GM12878 (cell line): ENCODE data around the gene IL27RA. TPM values are rescaled to one million over a fixed set of nuclear protein-coding genes. Genes with fewer than 3 reads are reported as not detected.

Source experiments
- CBFB ChIP-seq: IDR thresholded peaks from 2 replicates; pipeline ENCODE4 v1.6.1; 2016; ENCODE audit warnings: antibody characterized with exemption, low read depth
- CHD1 ChIP-seq: IDR thresholded peaks from 2 replicates; pipeline ENCODE4 v1.6.1; 2012; ENCODE audit warnings: low read depth, low read length, improper control_type of control experiment
- ESRRA ChIP-seq: IDR thresholded peaks from 2 replicates; pipeline ENCODE4 v1.6.1; 2012; ENCODE audit warnings: mild to moderate bottlenecking, low read length, improper control_type of control experiment
- HDGF ChIP-seq: fragments of 450-650 bp; IDR thresholded peaks from 2 replicates; pipeline ENCODE4 v1.6.1; 2016; ENCODE audit warnings: antibody characterized with exemption
- IRF4 ChIP-seq: IDR thresholded peaks from 2 replicates; pipeline ENCODE4 v1.6.1; 2011; ENCODE audit warnings: low read depth, low read length
- MEF2A ChIP-seq: IDR thresholded peaks from 2 replicates; pipeline ENCODE4 v1.6.1; 2011; ENCODE audit warnings: low read depth, mild to moderate bottlenecking, low read length, moderate library complexity; ENCODE audit not compliant: insufficient read depth
- MYB ChIP-seq: fragments of 150-350 bp; IDR thresholded peaks from 2 replicates; pipeline ENCODE4 v1.6.1; 2014; ENCODE audit warnings: mild to moderate bottlenecking, low read depth, low read length, borderline replicate concordance
- NR2C1 ChIP-seq: fragments of 450-650 bp; IDR thresholded peaks from 2 replicates; pipeline ENCODE4 v1.6.1; 2017; ENCODE audit warnings: antibody characterized with exemption, mild to moderate bottlenecking, moderate library complexity
- RAD51 ChIP-seq: fragments of 450-650 bp; IDR thresholded peaks from 2 replicates; pipeline ENCODE4 v1.6.1; 2016; ENCODE audit warnings: moderate library complexity, mild to moderate bottlenecking, inconsistent platforms
- RCOR1 ChIP-seq: conservative IDR thresholded peaks from 2 replicates; pipeline ENCODE4 v1.6.1; 2012; ENCODE audit warnings: low read depth, low read length, improper control_type of control experiment
- RUNX3 ChIP-seq: IDR thresholded peaks from 2 replicates; pipeline ENCODE4 v1.6.1; 2012; ENCODE audit warnings: low read length, inconsistent platforms
- SMARCA5 ChIP-seq: fragments of 450-650 bp; IDR thresholded peaks from 2 replicates; pipeline ENCODE4 v1.6.1; 2017; ENCODE audit warnings: mild to moderate bottlenecking
- TARDBP ChIP-seq: IDR thresholded peaks from 2 replicates; pipeline ENCODE4 v1.6.1; 2016; ENCODE audit warnings: borderline replicate concordance
- WRNIP1 ChIP-seq: IDR thresholded peaks from 2 replicates; pipeline ENCODE4 v1.6.1; 2011; ENCODE audit warnings: low read depth, low read length, improper control_type of control experiment, borderline replicate concordance
- ZBTB40 ChIP-seq: fragments of 450-650 bp; IDR thresholded peaks from 2 replicates; pipeline ENCODE4 v1.6.1; 2016; ENCODE audit warnings: mild to moderate bottlenecking, moderate library complexity, borderline replicate concordance
- polyA plus RNA-seq, 11 experiments: library from polyadenylated mRNA; depleted of rRNA in 4 of 11; unstranded in 6 of 11; stranded (reverse) in 5 of 11; fragments of >200 nt; fragmentation: Nextera tagmentation in 4 of 11; fragmentation: Illumina TruSeq in 1 of 11; extraction: Ambion mirVana in 4 of 11; extraction: Trizol in 1 of 11; gene quantifications; 1 replicate in 1 of 11; 2 replicates in 10 of 11; pipeline versions ENCODE4 v1.2.1 to v1.2.3, GENCODE V29; 2011 to 2016; ENCODE audit warnings: inconsistent platforms in 2 of 11, missing spikeins in 2 of 11, low read depth in 1 of 11
- total RNA-seq, 4 experiments: library from RNA; depleted of rRNA in 3 of 4; stranded (reverse); fragments of >200 nt in 3 of 4; fragmentation: Illumina TruSeq in 1 of 4; extraction: Trizol in 1 of 4; gene quantifications; 2 replicates each; pipeline versions ENCODE4 v1.2.1 to v1.2.3, GENCODE V29; 2013 to 2021

IL27RA gene
- total and polyA plus RNA-seq, 10 of the 15 experiments (the other 5 are each of a cell fraction or from before 2014, with no cell fraction given) = 8.4 to 63.5 (median 41.2) TPM

GRCh38 chr19:14081797-14082674 lies 50.5 kb downstream of the IL27RA start (continued):
- TF ChIP-seq MEF2A (no peak), SMARCA5 (peak; percentile 91), HDGF (peak; percentile 61), CBFB (no peak; the same call in 1 of the 2 replicates), WRNIP1 (no peak), MYB (no peak), RCOR1 (no peak), CHD1 (peak; percentile 73; the same call in 1 of the 2 replicates), ESRRA (0 out of 2 replicates have a peak, but pooled peaks have one; percentile 3), NR2C1 (no peak), IRF4 (no peak), RAD51 (no peak), RUNX3 (peak; percentile 49; the same call in 1 of the 2 replicates), TARDBP (no peak), ZBTB40 (no peak)
